ENCODE data around the gene ROR1. TPM values are rescaled to one million over a fixed set of nuclear protein-coding genes. Genes with fewer than 3 reads are reported as not detected.
A peak's percentile ranks its signal among the peaks of the same experiment; 100 is the strongest.

The ROR1 gene
- total and polyA plus RNA-seq, 9 of the 15 experiments (the other 6 are each of a cell fraction or from before 2014, with no cell fraction given): 0.02 TPM; not detected in 8

- no peaks in the 10 kb centered on the region for H3K4me1 ChIP-seq (replicated peaks in 1 of 2; ENCODE audit: control insufficient read depth in 2 of 2, insufficient read depth in 2 of 2, low read length in 2 of 2)
- H3K4me2 ChIP-seq (ENCODE audit: insufficient read depth, low read length): no peak overlapping the region
- ChIA-PET CTCF (ENCODE audit: low intra/inter-chr PET ratio) (no interaction called here), POLR2A (no interaction called here)
- no peaks in the 10 kb centered on the region for H3K36me3 ChIP-seq (ENCODE audit: control insufficient read depth, insufficient read depth, low read length)
- 2% methylated on average over 7 of the region's 7 CpGs for WGBS (ENCODE audit: insufficient coverage, low coverage, missing lambda C conversion rate)
- DNase-seq (ENCODE audit: extremely low read depth in 1 of 4, low spot score in 3 of 4) (peak in 1 of 4 experiments; percentile 1), ATAC-seq (no peak), FAIRE-seq (no peak)
- H3K27ac ChIP-seq (ENCODE audit: extremely low read depth, low read depth, low read length): no peak overlapping the region
- H3K9me1 ChIP-seq (ENCODE audit: control insufficient read depth, insufficient read depth, low read length): no peaks in the 10 kb centered on the region
- no peaks in the 10 kb centered on the region for H3K79me2 ChIP-seq (ENCODE audit: control insufficient read depth, insufficient read depth, low read length)
- intact Hi-C loops (cut with micrococcal nuclease): no loop called here
- H3K9me3 ChIP-seq (replicated peaks; ENCODE audit: control insufficient read depth, insufficient read depth, low read depth, low read length): no peaks in the 10 kb centered on the region
- no peak overlapping the region for H3K9ac ChIP-seq (ENCODE audit: insufficient read depth in 1 of 2, low read depth in 2 of 2, low read length in 2 of 2)
- H3K4me3 ChIP-seq: no peak overlapping the region
- H2AFZ ChIP-seq (ENCODE audit: low read depth, low read length): no peak overlapping the region
- no peaks in the 10 kb centered on the region for H3K27me3 ChIP-seq (ENCODE audit: control insufficient read depth in 2 of 2, insufficient read depth in 2 of 2, low read length in 2 of 2)
- in situ Hi-C loops (cut with MboI): no loop called here
- H4K20me1 ChIP-seq (replicated peaks; ENCODE audit: control insufficient read depth, insufficient read depth, low read length): no peaks in the 10 kb centered on the region
- no TSS peak for BruUV-seq (replicated peaks)
- peak in 1 of 2 experiments; percentile 17; a peak in 1 of 4 replicates for TF ChIP-seq RAD21 (CRISPR knock-in tag; conservative IDR thresholded peaks at IDR 0.05 in 1 of 2, IDR thresholded peaks at IDR 0.05 in 1 of 2)
- TF ChIP-seq, protein P1, sequence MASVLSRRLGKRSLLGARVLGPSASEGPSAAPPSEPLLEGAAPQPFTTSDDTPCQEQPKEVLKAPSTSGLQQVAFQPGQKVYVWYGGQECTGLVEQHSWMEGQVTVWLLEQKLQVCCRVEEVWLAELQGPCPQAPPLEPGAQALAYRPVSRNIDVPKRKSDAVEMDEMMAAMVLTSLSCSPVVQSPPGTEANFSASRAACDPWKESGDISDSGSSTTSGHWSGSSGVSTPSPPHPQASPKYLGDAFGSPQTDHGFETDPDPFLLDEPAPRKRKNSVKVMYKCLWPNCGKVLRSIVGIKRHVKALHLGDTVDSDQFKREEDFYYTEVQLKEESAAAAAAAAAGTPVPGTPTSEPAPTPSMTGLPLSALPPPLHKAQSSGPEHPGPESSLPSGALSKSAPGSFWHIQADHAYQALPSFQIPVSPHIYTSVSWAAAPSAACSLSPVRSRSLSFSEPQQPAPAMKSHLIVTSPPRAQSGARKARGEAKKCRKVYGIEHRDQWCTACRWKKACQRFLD (CRISPR knock-in tag; IDR thresholded peaks at IDR 0.05): no peak
- TF ChIP-seq ZNF318 (IDR thresholded peaks at IDR 0.05; ENCODE audit: borderline replicate concordance in 1 of 2, low read depth in 1 of 2): no peak
- TF ChIP-seq ZNF316 (IDR thresholded peaks at IDR 0.05): peak; percentile 55
- no peak for TF ChIP-seq ZBTB33 (CRISPR knock-in tag; IDR thresholded peaks at IDR 0.05)
- no peak for TF ChIP-seq ZBTB17 (CRISPR knock-in tag; IDR thresholded peaks at IDR 0.05)
- no peak for TF ChIP-seq ZNF217 (CRISPR knock-in tag; IDR thresholded peaks at IDR 0.05)
Observed at GRCh38 chr1:63920154-63921117, 146.6 kb downstream of the ROR1 start.
